ENCODE results near the gene MYMK. TPM values are rescaled to one million over a fixed set of nuclear protein-coding genes. Genes with fewer than 3 reads are reported as not detected.

The MYMK gene
- total and polyA plus RNA-seq, 2 of the 8 experiments (the other 6 are each of a cell fraction or from before 2014, with no cell fraction given): not detected

DNA sequence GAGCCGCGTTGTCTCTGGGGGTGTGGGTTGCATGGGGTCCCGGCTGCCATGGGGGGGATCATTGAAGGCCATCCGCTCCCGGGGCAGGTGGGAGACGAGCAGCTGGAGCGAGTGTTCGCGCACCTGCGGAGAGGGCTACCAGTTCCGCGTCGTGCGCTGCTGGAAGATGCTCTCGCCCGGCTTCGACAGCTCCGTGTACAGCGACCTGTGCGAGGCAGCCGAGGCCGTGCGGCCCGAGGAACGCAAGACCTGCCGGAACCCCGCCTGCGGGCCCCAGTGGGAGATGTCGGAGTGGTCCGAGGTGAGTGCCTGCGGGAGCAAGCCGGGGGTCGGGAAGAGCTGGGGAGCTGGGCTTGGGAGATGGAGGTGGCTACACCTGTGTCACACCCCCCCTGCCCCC lies 43.4 kb upstream of the MYMK start:
- Histone ChIP-seq H2BK15ac (ENCODE audit: low read length) (no peak overlapping the region), H3K36me3 (ENCODE audit: control insufficient read depth in 2 of 4, insufficient read depth in 4 of 4, low read length in 3 of 4) (no peaks in the 10 kb centered on the region), H3K23ac (ENCODE audit: insufficient read length) (no peak overlapping the region), H3K4me1 (replicated peaks in 1 of 4; ENCODE audit: control insufficient read depth in 3 of 4, insufficient read depth in 4 of 4, low read length in 3 of 4) (peaks cover 0 to 10% (median 4%) of the 10 kb centered on the region in 4 experiments; a peak in 4 of 7 replicates), H2AK5ac (ENCODE audit: low read depth, low read length) (no peak overlapping the region), H3K4me2 (ENCODE audit: insufficient read depth in 1 of 2, low read depth in 2 of 2, low read length in 2 of 2) (no peak overlapping the region), H2BK20ac (ENCODE audit: low read length) (no peak overlapping the region), H2BK5ac (ENCODE audit: low read depth, low read length) (no peak overlapping the region), H2BK12ac (ENCODE audit: low read depth, low read length) (no peak overlapping the region), H4K20me1 (replicated peaks in 1 of 2; ENCODE audit: control insufficient read depth in 1 of 2, insufficient read depth in 2 of 2, low read length in 2 of 2) (no peaks in the 10 kb centered on the region), H4K5ac (ENCODE audit: insufficient read length, low read depth, low read length) (no peak overlapping the region), H3K9me3 (ENCODE audit: insufficient read depth in 2 of 2, low read depth in 1 of 2, low read length in 1 of 2) (no peaks in the 10 kb centered on the region), H3K14ac (ENCODE audit: insufficient read length) (no peak overlapping the region), H3K4ac (replicated peaks; ENCODE audit: insufficient read length, low read depth, low read length) (no peak overlapping the region), H3K27me3 (replicated peaks in 1 of 4; ENCODE audit: control insufficient read depth in 3 of 4, extremely low read depth in 1 of 4, insufficient read depth in 3 of 4, low read length in 3 of 4) (no peaks in the 10 kb centered on the region; a peak in 1 of 7 replicates), H4K91ac (replicated peaks; ENCODE audit: insufficient read length, low read length) (no peak overlapping the region), H3K27ac (ENCODE audit: low read depth, low read length) (no peak overlapping the region), H3K4me3 (ENCODE audit: extremely low read depth in 1 of 4, insufficient read depth in 2 of 4, low read depth in 3 of 4, low read length in 4 of 4) (no peak overlapping the region), H3K18ac (ENCODE audit: extremely low read depth, low read length) (no peak overlapping the region), H3K79me1 (ENCODE audit: low read depth, low read length) (no peaks in the 10 kb centered on the region), H3K9ac (replicated peaks in 1 of 4; ENCODE audit: extremely low read depth in 1 of 4, low read depth in 3 of 4, low read length in 3 of 4) (no peak overlapping the region), H3K79me2 (ENCODE audit: control insufficient read depth in 1 of 2, insufficient read depth in 2 of 2, low read length in 2 of 2) (no peaks in the 10 kb centered on the region), H3K23me2 (ENCODE audit: low read depth, low read length) (no peaks in the 10 kb centered on the region), H4K8ac (ENCODE audit: extremely low read depth, insufficient read depth, low read length) (no peak overlapping the region), H2AFZ (ENCODE audit: low read length) (no peak overlapping the region), H2BK120ac (replicated peaks; ENCODE audit: low read depth, low read length) (no peak overlapping the region), H3K56ac (replicated peaks; ENCODE audit: insufficient read length, low read depth, low read length) (no peak overlapping the region)
- POLR2A ChIA-PET (ENCODE audit: partially characterized antibody): interaction anchor here (1.1 kb wide), 1 partner anchor 29 kb away, joined by 3 read pairs; no protein-coding TSS in a partner anchor
- CTCF ChIA-PET (ENCODE audit: partially characterized antibody): interaction anchor here (1.1 to 1.5 kb wide), 4 partner anchors 21 to 174 kb away, joined by 3 to 6 read pairs (median 4); no protein-coding TSS in a partner anchor
- no peak for FAIRE-seq
- 87% methylated on average over 23 of the region's 33 CpGs; no CpG with 5 or more reads in 1 of the 2 experiments for WGBS, 2 experiments (ENCODE audit: extremely low coverage in 1 of 2, insufficient coverage in 1 of 2, insufficient read length in 1 of 2, insufficient replicate concordance in 2 of 2, low coverage in 1 of 2, low lambda C conversion rate in 2 of 2, missing lambda C conversion rate in 1 of 2)
- no peak for DNase-seq (ENCODE audit: low read depth in 1 of 2, low spot score in 2 of 2)
- TF ChIP-seq SP4 (IDR thresholded peaks at IDR 0.05; ENCODE audit: low read length) (no peak), TEAD4 (IDR thresholded peaks at IDR 0.05; ENCODE audit: low read depth, low read length) (no peak), CREB1 (IDR thresholded peaks at IDR 0.05) (no peak), POU5F1 (IDR thresholded peaks at IDR 0.05; ENCODE audit: low read depth, low read length) (no peak), RXRA (IDR thresholded peaks at IDR 0.05; ENCODE audit: insufficient read depth, low read depth, low read length) (no peak), MAFK (IDR thresholded peaks at IDR 0.05; ENCODE audit: low read depth, low read length) (no peak), ASH2L (IDR thresholded peaks at IDR 0.05; ENCODE audit: low read length) (no peak), KDM1A (IDR thresholded peaks at IDR 0.05; ENCODE audit: borderline replicate concordance, low read length) (no peak), ZNF274 (IDR thresholded peaks at IDR 0.05; ENCODE audit: borderline replicate concordance, extremely low read depth, low read length) (no peak), BACH1 (IDR thresholded peaks at IDR 0.05; ENCODE audit: low read length) (no peak)
- TF ChIP-seq, protein P1, sequence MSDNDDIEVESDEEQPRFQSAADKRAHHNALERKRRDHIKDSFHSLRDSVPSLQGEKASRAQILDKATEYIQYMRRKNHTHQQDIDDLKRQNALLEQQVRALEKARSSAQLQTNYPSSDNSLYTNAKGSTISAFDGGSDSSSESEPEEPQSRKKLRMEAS (IDR thresholded peaks at IDR 0.05): no peak
